Calu3 (cell line): ENCODE data around the gene PRSS2. TPM values are rescaled to one million over a fixed set of nuclear protein-coding genes. Genes with fewer than 3 reads are reported as not detected.

Experiments
- BruUV-seq: library from RNA; stranded (reverse); fragments of 400-500 nt; replicated peaks from 2 replicates; lab custom pipeline; 2021; lab: Mats Ljungman, UMichigan
- CTCF ChIA-PET: fragments of 300-600 bp; sonication (Branson Sonifier 250); formaldehyde crosslinking; loops from one replicate; lab custom pipeline; 2022; ENCODE audit warnings: antibody characterized with exemption; lab: Charles Lee
- DNase-seq: peaks from one replicate; pipeline ENCODE4 v3.0.0; 2022
- H3K27ac Mint-ChIP-seq: one replicate; pipeline ENCODE4 v1.8.0; 2022; ENCODE audit warnings: mixed read lengths; ENCODE audit not compliant: unreplicated experiment
- H3K27me3 Mint-ChIP-seq: one replicate; pipeline ENCODE4 v1.8.0; 2022; ENCODE audit warnings: mixed read lengths; ENCODE audit not compliant: unreplicated experiment
- H3K36me3 Mint-ChIP-seq: one replicate; pipeline ENCODE4 v1.8.0; 2022; ENCODE audit warnings: mild to moderate bottlenecking, moderate library complexity, mixed read lengths; ENCODE audit not compliant: insufficient read depth, unreplicated experiment
- H3K4me1 Mint-ChIP-seq: one replicate; pipeline ENCODE4 v1.8.0; 2022; ENCODE audit warnings: mild to moderate bottlenecking, low read depth, mixed read lengths; ENCODE audit not compliant: unreplicated experiment
- H3K4me3 Mint-ChIP-seq: one replicate; pipeline ENCODE4 v1.8.0; 2022; ENCODE audit warnings: mild to moderate bottlenecking, low read depth, moderate library complexity, mixed read lengths; ENCODE audit not compliant: unreplicated experiment
- H3K9me3 Mint-ChIP-seq: one replicate; pipeline ENCODE4 v1.8.0; 2022; ENCODE audit warnings: low read depth, mixed read lengths; ENCODE audit not compliant: unreplicated experiment
- CTCF ChIP-seq: fragments of 200-600 bp; IDR thresholded peaks from one replicate; pipeline ENCODE4 v1.8.0; 2022; ENCODE audit warnings: antibody characterized with exemption; ENCODE audit not compliant: unreplicated experiment
- intact Hi-C: fragments of 100-400 bp; cut with micrococcal nuclease; formaldehyde crosslinking; loops from one replicate; pipeline ENCODE4 v1.10.0; 2022; ENCODE audit not compliant: unreplicated experiment
- total RNA-seq: library from RNA; stranded (reverse); gene quantifications from 2 replicates; pipeline ENCODE4 v1.2.3, GENCODE V29; 2022

PRSS2 gene
- total RNA-seq, 1 experiment from 2014 or later = 0.64 TPM

- no peak for TF ChIP-seq CTCF
- no peak overlapping the region for H3K27ac Mint-ChIP-seq
- intact Hi-C loops = no loop called here
- no peaks in the 10 kb centered on the region for H3K36me3 Mint-ChIP-seq
- H3K27me3 Mint-ChIP-seq = peaks cover 72% of the 10 kb centered on the region
- CTCF ChIA-PET = interaction anchor here (0.6 kb wide), 1 partner anchor 64 kb away, joined by 4 read pairs; no protein-coding TSS in a partner anchor
- H3K4me3 Mint-ChIP-seq = no peak overlapping the region
- H3K9me3 Mint-ChIP-seq = no peaks in the 10 kb centered on the region
- peaks cover 16% of the 10 kb centered on the region for H3K4me1 Mint-ChIP-seq
- DNase-seq = no peak
- no TSS peak for BruUV-seq
These were observed 19.8 kb downstream of the PRSS2 start for GRCh38 chr7:142790555-142790954.

- no TSS peak for BruUV-seq
- Mint-ChIP-seq H3K27ac (no peak overlapping the region), H3K9me3 (no peaks in the 10 kb centered on the region), H3K36me3 (no peaks in the 10 kb centered on the region), H3K27me3 (peaks cover 81% of the 10 kb centered on the region), H3K4me3 (no peak overlapping the region), H3K4me1 (peaks cover 22% of the 10 kb centered on the region)
- CTCF ChIA-PET = no interaction called here
- no peak for DNase-seq
- TF ChIP-seq CTCF = no peak
- intact Hi-C loops = no loop called here
These were observed 20.7 kb downstream of the PRSS2 start for GRCh38 chr7:142791502-142791901.

- BruUV-seq = no TSS peak
- no peaks in the 10 kb centered on the region for H3K36me3 Mint-ChIP-seq
- intact Hi-C loops = no loop called here
- no peak overlapping the region for H3K4me3 Mint-ChIP-seq
- H3K27me3 Mint-ChIP-seq = peaks cover 87% of the 10 kb centered on the region
- DNase-seq = no peak
- CTCF ChIA-PET = interaction anchor here (2.0 kb wide), 1 partner anchor 9 kb away, joined by 6 read pairs; no protein-coding TSS in a partner anchor
- no peaks in the 10 kb centered on the region for H3K9me3 Mint-ChIP-seq
- TF ChIP-seq CTCF = no peak
- peaks cover 22% of the 10 kb centered on the region for H3K4me1 Mint-ChIP-seq
- no peak overlapping the region for H3K27ac Mint-ChIP-seq
These were observed 21.4 kb downstream of the PRSS2 start for GRCh38 chr7:142792129-142792528.

GRCh38 chr7:142792593-142792992 is 21.8 kb downstream of the PRSS2 start:
- Mint-ChIP-seq H3K9me3 (no peaks in the 10 kb centered on the region), H3K4me3 (no peak overlapping the region), H3K4me1 (peaks cover 22% of the 10 kb centered on the region), H3K36me3 (peaks cover 3% of the 10 kb centered on the region), H3K27ac (no peak overlapping the region), H3K27me3 (peaks cover 91% of the 10 kb centered on the region)
- BruUV-seq = no TSS peak
- intact Hi-C loops = no loop called here
- TF ChIP-seq CTCF = no peak
- CTCF ChIA-PET = interaction anchor here (0.8 to 2.0 kb wide), 2 partner anchors 9 kb away, joined by 3 to 6 read pairs; no protein-coding TSS in a partner anchor
- no peak for DNase-seq
